A549 (cell line): ENCODE data around the gene COMMD10. TPM values are rescaled to one million over a fixed set of nuclear protein-coding genes. Genes with fewer than 3 reads are reported as not detected.
A peak's percentile ranks its signal among the peaks of the same experiment; 100 is the strongest.

ENCODE experiments used
- ATAC-seq, 2 experiments: fragments of 200-7000 bp in 1 of 2; fragments of >200 bp in 1 of 2; cut with Nextera tagmentation in 1 of 2; cut with Tn5 transposase in 1 of 2; 3 replicates each; pipeline versions ENCODE4 v1.8.0 to v1.9.1; 2018 to 2020; ENCODE audit warnings: mild to moderate bottlenecking in 1 of 2, moderate library complexity in 1 of 2
- CTCF ChIA-PET: fragments of 300-600 bp; sonication (Branson Sonifier 250); formaldehyde crosslinking; extraction: SDS; loops from one replicate; lab custom pipeline; 2021; ENCODE audit warnings: antibody characterized with exemption, inconsistent platforms; lab: Yijun Ruan, JAX
- POLR2A ChIA-PET: fragments of 350-600 bp; formaldehyde crosslinking; extraction: SDS; loops from one replicate; lab custom pipeline; 2021; ENCODE audit warnings: antibody characterized with exemption, inconsistent platforms; lab: Yijun Ruan, JAX
- DNase-seq, 2 experiments: peaks; one replicate each; pipeline versions ENCODE4 v3.0.0 to v3.0.0-alpha.2; 2011 to 2016; ENCODE audit warnings: low read depth in 1 of 2, low spot score in 1 of 2
- FAIRE-seq: peaks from 2 replicates; lab custom pipeline; 2011; peaks lifted over from hg19 to GRCh38; lab: Jason Lieb, UNC
- H3K27ac ChIP-seq, 2 experiments: fragments of >200 bp; sonication (Bioruptor Twin); formaldehyde crosslinking; 3 replicates each; pipeline ENCODE4 v1.5.1; 2016 to 2017
- H3K4me1 ChIP-seq: fragments of >200 bp; sonication (Bioruptor Twin); formaldehyde crosslinking; 3 replicates; pipeline ENCODE4 v1.6.1; 2016
- H3K4me2 ChIP-seq: fragments of >200 bp; sonication (Bioruptor Twin); formaldehyde crosslinking; 3 replicates; pipeline ENCODE4 v1.6.1; 2016
- H3K4me3 ChIP-seq: fragments of >200 bp; sonication (Bioruptor Twin); formaldehyde crosslinking; 3 replicates; pipeline ENCODE4 v1.5.1; 2016
- H3K9me3 ChIP-seq: fragments of >200 bp; sonication (Bioruptor Twin); formaldehyde crosslinking; 3 replicates; pipeline ENCODE4 v1.6.1; 2016
- BCL3 ChIP-seq: fragments of >200 bp; sonication (Bioruptor Twin); formaldehyde crosslinking; IDR thresholded peaks from 3 replicates; pipeline ENCODE4 v1.6.1; 2016
- CBX2 ChIP-seq: fragments of 200-600 bp; sonication (generic); IDR thresholded peaks from 2 replicates; pipeline ENCODE4 v1.6.1; 2016; ENCODE audit warnings: low read depth, mild to moderate bottlenecking, borderline replicate concordance
- CHD2 ChIP-seq: fragments of 150-350 bp; IDR thresholded peaks from 2 replicates; pipeline ENCODE4 v1.6.1; 2014; ENCODE audit warnings: low read length; ENCODE audit not compliant: partially characterized antibody
- CTCF ChIP-seq: fragments of >200 bp; sonication (Bioruptor Twin); formaldehyde crosslinking; IDR thresholded peaks from 3 replicates; pipeline ENCODE4 v1.5.1; 2016
- E2F6 ChIP-seq: IDR thresholded peaks from 2 replicates; pipeline ENCODE4 v1.6.1; 2012; ENCODE audit warnings: low read depth, borderline replicate concordance
- EHF ChIP-seq: fragments of 250-450 bp; sonication (Bioruptor Pico); IDR thresholded peaks from 2 replicates; pipeline ENCODE4 v1.5.0; 2020; ENCODE audit warnings: mild to moderate bottlenecking
- EP300 ChIP-seq, 2 experiments: fragments of >200 bp; sonication (Bioruptor Twin); formaldehyde crosslinking; IDR thresholded peaks; 2 replicates in 1 of 2; 3 replicates in 1 of 2; pipeline ENCODE4 v1.6.1; 2016 to 2017
- FOSB ChIP-seq: fragments of 250-450 bp; sonication (Bioruptor Pico); IDR thresholded peaks from 2 replicates; pipeline ENCODE4 v1.5.0; 2020; ENCODE audit warnings: mild to moderate bottlenecking, moderate library complexity
- HDAC2 ChIP-seq: fragments of 200-600 bp; sonication (generic); IDR thresholded peaks from 2 replicates; pipeline ENCODE4 v1.6.1; 2016
- HOXB5 ChIP-seq: fragments of 250-450 bp; sonication (Bioruptor Pico); IDR thresholded peaks from 2 replicates; pipeline ENCODE4 v1.5.0; 2020; ENCODE audit warnings: mild to moderate bottlenecking, moderate library complexity
- MAFK ChIP-seq: fragments of 450-650 bp; IDR thresholded peaks from 2 replicates; pipeline ENCODE4 v1.6.1; 2014; ENCODE audit not compliant: partially characterized antibody
- POLR2A ChIP-seq: IDR thresholded peaks from 2 replicates; pipeline ENCODE4 v1.6.1; 2012; ENCODE audit warnings: mild to moderate bottlenecking, low read length
- POLR2AphosphoS2 ChIP-seq: conservative IDR thresholded peaks from 2 replicates; pipeline ENCODE4 v1.6.1; 2012; ENCODE audit warnings: low read length, improper control_type of control experiment, inconsistent platforms
- RAD21 ChIP-seq, 2 experiments: fragments of >200 bp in 1 of 2; sonication (Bioruptor Twin) in 1 of 2; formaldehyde crosslinking in 1 of 2; IDR thresholded peaks in 1 of 2; conservative IDR thresholded peaks in 1 of 2; 2 replicates in 1 of 2; 3 replicates in 1 of 2; pipeline ENCODE4 v1.6.1; 2012 to 2018; ENCODE audit warnings: inconsistent platforms in 1 of 2
- RARB ChIP-seq: fragments of 250-450 bp; sonication (Bioruptor Pico); IDR thresholded peaks from 2 replicates; pipeline ENCODE4 v1.8.0; 2021; ENCODE audit warnings: mild to moderate bottlenecking, moderate library complexity
- RCOR1 ChIP-seq: fragments of 150-350 bp; IDR thresholded peaks from 2 replicates; pipeline ENCODE4 v1.6.1; 2014; ENCODE audit warnings: antibody characterized with exemption, low read length, low read depth
- REST ChIP-seq: fragments of 200-600 bp; sonication (generic); IDR thresholded peaks from 2 replicates; pipeline ENCODE4 v1.6.1; 2016; ENCODE audit warnings: antibody characterized with exemption, mild to moderate bottlenecking, moderate library complexity
- RFX5 ChIP-seq: fragments of 450-650 bp; IDR thresholded peaks from 2 replicates; pipeline ENCODE4 v1.7.1; 2014; ENCODE audit warnings: antibody characterized with exemption, mild to moderate bottlenecking, moderate library complexity
- RNF2 ChIP-seq: fragments of 200-600 bp; sonication (generic); IDR thresholded peaks from 2 replicates; pipeline ENCODE4 v1.6.1; 2016; ENCODE audit warnings: low read depth, mild to moderate bottlenecking, antibody characterized with exemption, moderate library complexity, borderline replicate concordance
- SMC3 ChIP-seq: fragments of >200 bp; sonication (Bioruptor Twin); formaldehyde crosslinking; IDR thresholded peaks from 3 replicates; pipeline ENCODE4 v1.6.1; 2018; ENCODE audit warnings: inconsistent platforms
- USF2 ChIP-seq: fragments of 450-650 bp; IDR thresholded peaks from 2 replicates; pipeline ENCODE4 v1.6.1; 2014; ENCODE audit warnings: antibody characterized with exemption
- ZC3H11A ChIP-seq: fragments of 450-650 bp; IDR thresholded peaks from 2 replicates; pipeline ENCODE4 v1.6.1; 2014; ENCODE audit warnings: antibody characterized with exemption, mild to moderate bottlenecking
- ZFP36 ChIP-seq: fragments of 450-650 bp; IDR thresholded peaks from 2 replicates; pipeline ENCODE4 v1.6.1; 2014; ENCODE audit warnings: borderline replicate concordance; ENCODE audit not compliant: partially characterized antibody
- ZNF302 ChIP-seq: fragments of 250-450 bp; sonication (Bioruptor Pico); IDR thresholded peaks from 2 replicates; pipeline ENCODE4 v1.9.0; 2021; ENCODE audit warnings: inconsistent platforms, mild to moderate bottlenecking, moderate library complexity
- WGBS: methylation state at CpG from one replicate; pipeline ENCODE4 v1.1.6; 2017; ENCODE audit errors: missing lambda C conversion rate; 5-methylcytosine and 5-hydroxymethylcytosine counted together
- polyA plus RNA-seq, 4 experiments: library from polyadenylated mRNA; depleted of rRNA in 3 of 4; stranded (reverse); fragments of >200 nt; fragmentation: RNase III in 1 of 4; extraction: RNeasy Plus Mini Kit Qiagen cat#74134 plus additional on column Dnase treatment in 1 of 4; gene quantifications; 2 replicates in 3 of 4; 3 replicates in 1 of 4; pipeline ENCODE4 v1.2.3, GENCODE V29; 2011 to 2017

Gene COMMD10
- polyA plus RNA-seq, 2 of the 4 experiments (the other 2 are of a cell fraction) = 40.2 to 63.9 TPM

- Histone ChIP-seq H3K9me3 (0 out of 3 replicates have a peak, but pooled peaks cover 4% of the 10 kb centered on the region), H3K4me2 (no peak overlapping the region), H3K4me1 (no peaks in the 10 kb centered on the region), H3K27ac (no peak overlapping the region), H3K4me3 (no peak overlapping the region)
- ATAC-seq (no peak), DNase-seq (no peak), FAIRE-seq (no peak)
- ChIA-PET POLR2A (no interaction called here), CTCF (no interaction called here)
- WGBS = 80% methylated on average over 2 of the region's 2 CpGs
- TF ChIP-seq CBX2 = no peak
- TF ChIP-seq USF2 = no peak
- no peak for TF ChIP-seq ZNF302
- no peak for TF ChIP-seq POLR2AphosphoS2
- TF ChIP-seq RFX5 = no peak
- TF ChIP-seq RARB (CRISPR knock-in tag) = no peak
- no peak for TF ChIP-seq ZC3H11A
- TF ChIP-seq FOSB (CRISPR knock-in tag) = no peak
- no peak for TF ChIP-seq SMC3
- TF ChIP-seq EP300 (IDR thresholded peaks at IDR 0.05) = no peak
- TF ChIP-seq CHD2 = no peak
- no peak for TF ChIP-seq HDAC2
Observed at GRCh38 chr5:116306846-116307245, 222.0 kb downstream of the COMMD10 start.

- Histone ChIP-seq H3K27ac (no peak overlapping the region), H3K4me2 (no peak overlapping the region), H3K9me3 (0 out of 3 replicates have a peak, but pooled peaks cover 4% of the 10 kb centered on the region), H3K4me3 (no peak overlapping the region), H3K4me1 (no peaks in the 10 kb centered on the region)
- no peak for ATAC-seq
- ChIA-PET POLR2A (no interaction called here), CTCF (interaction anchor here (1.2 kb wide), 1 partner anchor 62 kb away, joined by 3 read pairs; no protein-coding TSS in a partner anchor)
- FAIRE-seq = no peak
- no peak for TF ChIP-seq CTCF
- no peak for TF ChIP-seq POLR2AphosphoS2
- no peak for TF ChIP-seq RNF2
- no peak for TF ChIP-seq RCOR1
- TF ChIP-seq POLR2A = no peak
- no peak for TF ChIP-seq BCL3
- no peak for TF ChIP-seq HOXB5 (CRISPR knock-in tag)
- TF ChIP-seq EHF (CRISPR knock-in tag) = no peak
- TF ChIP-seq MAFK = no peak
- no peak for TF ChIP-seq RFX5
- no peak for TF ChIP-seq REST
- no peak for TF ChIP-seq E2F6
- no peak for TF ChIP-seq ZNF302
- no peak for TF ChIP-seq RAD21 (conservative IDR thresholded peaks at IDR 0.05 in 1 of 2, IDR thresholded peaks at IDR 0.05 in 1 of 2)
- no peak for TF ChIP-seq CHD2
- TF ChIP-seq ZFP36 = no peak
- peak in 1 of 2 experiments; percentile 6 for DNase-seq
- WGBS = 84% methylated on average over 3 of the region's 3 CpGs
Observed at GRCh38 chr5:116308391-116308790, 223.6 kb downstream of the COMMD10 start.
